Measurements from ENCODE around the gene PRCC.

Gene PRCC

GRCh38 chr1:156801409-156802121 is 34.2 kb downstream of the PRCC start:
- TF ChIP-seq CTCF (IDR thresholded peaks at IDR 0.05; ENCODE audit: borderline replicate concordance, insufficient read depth, low read depth, low read length), result no peak

GRCh38 chr1:156802421-156802935 is 35.1 kb downstream of the PRCC start:
- H3K4me3 ChIP-seq (ENCODE audit: low read depth, low read length), result no peak overlapping the region
- TF ChIP-seq CTCF (IDR thresholded peaks at IDR 0.05; ENCODE audit: borderline replicate concordance, insufficient read depth, low read depth, low read length), result no peak

More at GRCh38 chr1:156801409-156802121, 34.2 kb downstream of the PRCC start:
- H3K4me3 ChIP-seq (ENCODE audit: low read depth, low read length), result no peak overlapping the region

GRCh38 chr1:156803086-156803851 is 35.9 kb downstream of the PRCC start:
- no peak overlapping the region for H3K4me3 ChIP-seq (ENCODE audit: low read depth, low read length)
- TF ChIP-seq CTCF (IDR thresholded peaks at IDR 0.05; ENCODE audit: borderline replicate concordance, insufficient read depth, low read depth, low read length), result no peak

- no peak for TF ChIP-seq CTCF (IDR thresholded peaks at IDR 0.05; ENCODE audit: borderline replicate concordance, insufficient read depth, low read depth, low read length)
- H3K4me3 ChIP-seq (ENCODE audit: low read depth, low read length), result no peak overlapping the region
Measured at GRCh38 chr1:156804026-156804425, 36.7 kb downstream of the PRCC start.

GRCh38 chr1:156804572-156805243 is 37.4 kb downstream of the PRCC start:
- no peak for TF ChIP-seq CTCF (IDR thresholded peaks at IDR 0.05; ENCODE audit: borderline replicate concordance, insufficient read depth, low read depth, low read length)
- H3K4me3 ChIP-seq (ENCODE audit: low read depth, low read length), result no peak overlapping the region

GRCh38 chr1:156805766-156806511 is 38.6 kb downstream of the PRCC start:
- no peak for TF ChIP-seq CTCF (IDR thresholded peaks at IDR 0.05; ENCODE audit: borderline replicate concordance, insufficient read depth, low read depth, low read length)
- H3K4me3 ChIP-seq (ENCODE audit: low read depth, low read length), result no peak overlapping the region
